ENCODE measurements around the gene FHOD3.

Gene FHOD3

GRCh38 chr18:36777566-36777965, 480.1 kb downstream of the FHOD3 start:
- no peak for TF ChIP-seq CTCF (IDR thresholded peaks at IDR 0.05; ENCODE audit: control insufficient read depth, extremely low read depth, insufficient read depth)
- no peak overlapping the region for H3K4me3 ChIP-seq (ENCODE audit: low read depth, low read length)
- DNase-seq (ENCODE audit: low read depth), result no peak

- no peak for TF ChIP-seq CTCF (IDR thresholded peaks at IDR 0.05; ENCODE audit: control insufficient read depth, extremely low read depth, insufficient read depth)
- no peak for DNase-seq (ENCODE audit: low read depth)
- H3K4me3 ChIP-seq (ENCODE audit: low read depth, low read length), result no peak overlapping the region
Measured at GRCh38 chr18:36780748-36781147, 483.2 kb downstream of the FHOD3 start.

GRCh38 chr18:36782710-36783109, 485.2 kb downstream of the FHOD3 start:
- TF ChIP-seq CTCF (IDR thresholded peaks at IDR 0.05; ENCODE audit: control insufficient read depth, extremely low read depth, insufficient read depth), result no peak
- no peak overlapping the region for H3K4me3 ChIP-seq (ENCODE audit: low read depth, low read length)
- no peak for DNase-seq (ENCODE audit: low read depth)

- no peak overlapping the region for H3K4me3 ChIP-seq (ENCODE audit: low read depth, low read length)
- TF ChIP-seq CTCF (IDR thresholded peaks at IDR 0.05; ENCODE audit: control insufficient read depth, extremely low read depth, insufficient read depth), result no peak
- no peak for DNase-seq (ENCODE audit: low read depth)
Measured at GRCh38 chr18:36783792-36784191, 486.3 kb downstream of the FHOD3 start.

- no peak for TF ChIP-seq CTCF (IDR thresholded peaks at IDR 0.05; ENCODE audit: control insufficient read depth, extremely low read depth, insufficient read depth)
- no peak overlapping the region for H3K4me3 ChIP-seq (ENCODE audit: low read depth, low read length)
- DNase-seq (ENCODE audit: low read depth), result no peak
Measured at GRCh38 chr18:36786686-36787085, 489.2 kb downstream of the FHOD3 start.

GRCh38 chr18:36792634-36793283, 495.2 kb downstream of the FHOD3 start:
- DNase-seq (ENCODE audit: low read depth), result no peak
- H3K4me3 ChIP-seq (ENCODE audit: low read depth, low read length), result no peak overlapping the region
- TF ChIP-seq CTCF (IDR thresholded peaks at IDR 0.05; ENCODE audit: control insufficient read depth, extremely low read depth, insufficient read depth), result no peak

Measured in LNCaP clone FGC (cell line).